ENCODE measurements around the gene ZBTB1. TPM values are rescaled to one million over a fixed set of nuclear protein-coding genes. Genes with fewer than 3 reads are reported as not detected.
A peak's percentile ranks its signal among the peaks of the same experiment; 100 is the strongest.

ZBTB1 gene
- 100 to 1,000 TPM in 2 of 4 donors, 10 to 100 TPM in 2; 16.1 to 126 (median 82.4) TPM for total RNA-seq

GRCh38 chr14:64504310-64504896, at the start of gene ZBTB1:
TSS of gene ZBTB1 (plus strand) at chr14:64504770. CDS start at chr14:64521505, 16,735 bp downstream.
- TF ChIP-seq, protein P1, sequence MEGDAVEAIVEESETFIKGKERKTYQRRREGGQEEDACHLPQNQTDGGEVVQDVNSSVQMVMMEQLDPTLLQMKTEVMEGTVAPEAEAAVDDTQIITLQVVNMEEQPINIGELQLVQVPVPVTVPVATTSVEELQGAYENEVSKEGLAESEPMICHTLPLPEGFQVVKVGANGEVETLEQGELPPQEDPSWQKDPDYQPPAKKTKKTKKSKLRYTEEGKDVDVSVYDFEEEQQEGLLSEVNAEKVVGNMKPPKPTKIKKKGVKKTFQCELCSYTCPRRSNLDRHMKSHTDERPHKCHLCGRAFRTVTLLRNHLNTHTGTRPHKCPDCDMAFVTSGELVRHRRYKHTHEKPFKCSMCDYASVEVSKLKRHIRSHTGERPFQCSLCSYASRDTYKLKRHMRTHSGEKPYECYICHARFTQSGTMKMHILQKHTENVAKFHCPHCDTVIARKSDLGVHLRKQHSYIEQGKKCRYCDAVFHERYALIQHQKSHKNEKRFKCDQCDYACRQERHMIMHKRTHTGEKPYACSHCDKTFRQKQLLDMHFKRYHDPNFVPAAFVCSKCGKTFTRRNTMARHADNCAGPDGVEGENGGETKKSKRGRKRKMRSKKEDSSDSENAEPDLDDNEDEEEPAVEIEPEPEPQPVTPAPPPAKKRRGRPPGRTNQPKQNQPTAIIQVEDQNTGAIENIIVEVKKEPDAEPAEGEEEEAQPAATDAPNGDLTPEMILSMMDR (IDR thresholded peaks at IDR 0.05): no peak
- TF ChIP-seq POLR2A (IDR thresholded peaks at IDR 0.05): peak; percentile 36 to 63
- peaks cover 6 to 12% of the 10 kb centered on the region in 2 donors for H3K4me1 ChIP-seq
- H3K27me3 ChIP-seq: no peaks in the 10 kb centered on the region
- peak within 1 kb of the TSS; percentile 97 to 99 for H3K27ac ChIP-seq
- H3K9me3 ChIP-seq: no peaks in the 10 kb centered on the region
- peak within 1 kb of the TSS; percentile 87 to 97 for H3K4me3 ChIP-seq
- no peaks in the 10 kb centered on the region for H3K36me3 ChIP-seq
- peak; percentile 78 to 79 for DNase-seq
- intact Hi-C loops (cut with DNase I; ENCODE audit: low total_unique reads): no loop called here

- intact Hi-C loops (cut with DNase I; ENCODE audit: low total_unique reads): no loop called here
Observed at GRCh38 chr14:64459405-64460136, 45.0 kb upstream of the ZBTB1 start.

GRCh38 chr14:64461221-64461620, 43.3 kb upstream of the ZBTB1 start:
- Histone ChIP-seq H3K9me3 (no peaks in the 10 kb centered on the region), H3K4me1 (no peaks in the 10 kb centered on the region), H3K27me3 (no peaks in the 10 kb centered on the region), H3K27ac (no peak overlapping the region), H3K36me3 (no peaks in the 10 kb centered on the region), H3K4me3 (no peak overlapping the region)
- intact Hi-C loops (cut with DNase I; ENCODE audit: low total_unique reads): no loop called here
- DNase-seq: no peak
- TF ChIP-seq, protein P1 (IDR thresholded peaks at IDR 0.05): no peak
- no peak for TF ChIP-seq POLR2A (IDR thresholded peaks at IDR 0.05)

More at GRCh38 chr14:64459405-64460136, 45.0 kb upstream of the ZBTB1 start:
- no peaks in the 10 kb centered on the region for H3K27me3 ChIP-seq
- no peak for TF ChIP-seq POLR2A (IDR thresholded peaks at IDR 0.05)
- TF ChIP-seq, protein P1 (IDR thresholded peaks at IDR 0.05): no peak
- no peak overlapping the region for H3K4me3 ChIP-seq
- DNase-seq: no peak
- no peaks in the 10 kb centered on the region for H3K36me3 ChIP-seq
- no peaks in the 10 kb centered on the region for H3K9me3 ChIP-seq
- no peak overlapping the region for H3K27ac ChIP-seq
- no peaks in the 10 kb centered on the region for H3K4me1 ChIP-seq

GRCh38 chr14:64463195-64463594, 41.4 kb upstream of the ZBTB1 start:
- no peak for DNase-seq
- intact Hi-C loops (cut with DNase I; ENCODE audit: low total_unique reads): no loop called here
- TF ChIP-seq, protein P1 (IDR thresholded peaks at IDR 0.05): no peak
- no peak for TF ChIP-seq POLR2A (IDR thresholded peaks at IDR 0.05)

GRCh38 chr14:64463873-64464272, 40.7 kb upstream of the ZBTB1 start:
- TF ChIP-seq POLR2A (IDR thresholded peaks at IDR 0.05): no peak
- TF ChIP-seq, protein P1 (IDR thresholded peaks at IDR 0.05): no peak
- H3K27me3 ChIP-seq: no peaks in the 10 kb centered on the region
- no peaks in the 10 kb centered on the region for H3K4me1 ChIP-seq
- no peak for DNase-seq
- H3K36me3 ChIP-seq: no peaks in the 10 kb centered on the region
- no peak overlapping the region for H3K4me3 ChIP-seq
- H3K9me3 ChIP-seq: no peaks in the 10 kb centered on the region
- intact Hi-C loops (cut with DNase I; ENCODE audit: low total_unique reads): no loop called here
- H3K27ac ChIP-seq: no peak overlapping the region

More at GRCh38 chr14:64463195-64463594, 41.4 kb upstream of the ZBTB1 start:
- Histone ChIP-seq H3K27ac (no peak overlapping the region), H3K4me3 (no peak overlapping the region), H3K36me3 (no peaks in the 10 kb centered on the region), H3K4me1 (no peaks in the 10 kb centered on the region), H3K9me3 (no peaks in the 10 kb centered on the region), H3K27me3 (no peaks in the 10 kb centered on the region)
